ENCODE data around the gene DDA1. TPM values are rescaled to one million over a fixed set of nuclear protein-coding genes. Genes with fewer than 3 reads are reported as not detected.

Gene DDA1
- total and polyA plus RNA-seq, 2 of the 13 experiments (the other 11 are each of a cell fraction or from before 2014, with no cell fraction given), result 24.5 to 26.0 TPM

DNA sequence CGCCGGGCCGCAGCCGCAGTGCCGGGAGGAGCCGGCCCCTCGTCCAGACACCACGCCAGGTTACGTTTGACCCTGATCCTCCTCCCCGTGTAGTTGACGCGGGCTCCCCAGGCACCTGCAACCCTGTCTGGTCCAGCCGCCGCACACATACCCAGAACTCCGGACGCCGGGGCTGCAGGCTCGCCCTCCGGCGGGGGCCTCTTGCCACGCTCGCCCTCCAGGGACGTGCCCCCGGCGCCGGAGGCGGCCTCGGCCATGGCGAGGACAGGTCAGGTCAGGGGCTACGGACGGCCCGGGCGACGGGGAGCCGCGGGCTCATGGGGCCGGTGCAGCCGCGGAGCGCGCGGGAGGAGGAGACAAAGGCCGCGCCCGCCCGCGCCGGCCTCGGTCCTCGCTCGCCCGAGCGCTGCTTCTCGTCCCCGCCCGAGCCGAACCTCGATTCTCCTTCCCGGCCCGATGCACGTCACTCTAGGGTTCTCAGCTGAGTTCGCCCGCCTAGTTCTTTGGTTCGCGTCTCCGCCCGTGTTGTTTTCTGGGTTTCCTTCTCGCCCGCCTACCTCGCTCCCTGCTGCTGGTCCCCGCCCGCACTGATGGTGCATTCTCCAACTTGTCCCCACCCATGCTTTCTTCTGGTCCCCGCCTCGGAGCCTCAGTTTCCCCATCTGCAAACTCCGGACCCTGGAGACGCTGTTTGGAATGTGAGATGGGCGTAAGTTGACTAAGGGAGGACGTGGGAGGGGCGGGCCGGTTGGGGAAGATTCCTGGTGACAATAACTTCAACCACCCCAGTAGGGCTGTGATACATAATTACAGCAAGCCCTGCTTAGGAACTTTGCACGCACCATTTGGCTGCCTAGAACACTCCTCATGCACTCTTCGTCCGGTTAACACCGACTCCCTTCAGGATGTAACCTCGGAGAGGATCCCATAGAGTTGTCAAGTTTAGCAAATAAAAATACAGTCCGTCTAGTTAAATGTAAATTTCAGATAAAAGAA, 25.3 kb downstream of the DDA1 start, which contains the start of gene ANO8 (continued):
- TF ChIP-seq, protein P1, sequence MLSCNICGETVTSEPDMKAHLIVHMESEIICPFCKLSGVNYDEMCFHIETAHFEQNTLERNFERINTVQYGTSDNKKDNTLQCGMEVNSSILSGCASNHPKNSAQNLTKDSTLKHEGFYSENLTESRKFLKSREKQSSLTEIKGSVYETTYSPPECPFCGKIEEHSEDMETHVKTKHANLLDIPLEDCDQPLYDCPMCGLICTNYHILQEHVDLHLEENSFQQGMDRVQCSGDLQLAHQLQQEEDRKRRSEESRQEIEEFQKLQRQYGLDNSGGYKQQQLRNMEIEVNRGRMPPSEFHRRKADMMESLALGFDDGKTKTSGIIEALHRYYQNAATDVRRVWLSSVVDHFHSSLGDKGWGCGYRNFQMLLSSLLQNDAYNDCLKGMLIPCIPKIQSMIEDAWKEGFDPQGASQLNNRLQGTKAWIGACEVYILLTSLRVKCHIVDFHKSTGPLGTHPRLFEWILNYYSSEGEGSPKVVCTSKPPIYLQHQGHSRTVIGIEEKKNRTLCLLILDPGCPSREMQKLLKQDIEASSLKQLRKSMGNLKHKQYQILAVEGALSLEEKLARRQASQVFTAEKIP (CRISPR knock-in tag; IDR thresholded peaks at IDR 0.05; ENCODE audit: borderline replicate concordance), result no peak
- TF ChIP-seq ZNF552 (CRISPR knock-in tag; IDR thresholded peaks at IDR 0.05; ENCODE audit: borderline replicate concordance) (no peak; the same call in 1 of the 2 replicates), ZNF205 (CRISPR knock-in tag; IDR thresholded peaks at IDR 0.05) (no peak), ZNF772 (CRISPR knock-in tag; IDR thresholded peaks at IDR 0.05) (no peak), DNMT3B (CRISPR knock-in tag; conservative IDR thresholded peaks at IDR 0.05) (no peak), AKAP8 (CRISPR knock-in tag; IDR thresholded peaks at IDR 0.05) (no peak), ZFYVE20 (CRISPR knock-in tag; IDR thresholded peaks at IDR 0.05; ENCODE audit: borderline replicate concordance, low read depth) (no peak), HMG20B (CRISPR knock-in tag; conservative IDR thresholded peaks at IDR 0.05) (no peak)
- TF ChIP-seq, protein P2, sequence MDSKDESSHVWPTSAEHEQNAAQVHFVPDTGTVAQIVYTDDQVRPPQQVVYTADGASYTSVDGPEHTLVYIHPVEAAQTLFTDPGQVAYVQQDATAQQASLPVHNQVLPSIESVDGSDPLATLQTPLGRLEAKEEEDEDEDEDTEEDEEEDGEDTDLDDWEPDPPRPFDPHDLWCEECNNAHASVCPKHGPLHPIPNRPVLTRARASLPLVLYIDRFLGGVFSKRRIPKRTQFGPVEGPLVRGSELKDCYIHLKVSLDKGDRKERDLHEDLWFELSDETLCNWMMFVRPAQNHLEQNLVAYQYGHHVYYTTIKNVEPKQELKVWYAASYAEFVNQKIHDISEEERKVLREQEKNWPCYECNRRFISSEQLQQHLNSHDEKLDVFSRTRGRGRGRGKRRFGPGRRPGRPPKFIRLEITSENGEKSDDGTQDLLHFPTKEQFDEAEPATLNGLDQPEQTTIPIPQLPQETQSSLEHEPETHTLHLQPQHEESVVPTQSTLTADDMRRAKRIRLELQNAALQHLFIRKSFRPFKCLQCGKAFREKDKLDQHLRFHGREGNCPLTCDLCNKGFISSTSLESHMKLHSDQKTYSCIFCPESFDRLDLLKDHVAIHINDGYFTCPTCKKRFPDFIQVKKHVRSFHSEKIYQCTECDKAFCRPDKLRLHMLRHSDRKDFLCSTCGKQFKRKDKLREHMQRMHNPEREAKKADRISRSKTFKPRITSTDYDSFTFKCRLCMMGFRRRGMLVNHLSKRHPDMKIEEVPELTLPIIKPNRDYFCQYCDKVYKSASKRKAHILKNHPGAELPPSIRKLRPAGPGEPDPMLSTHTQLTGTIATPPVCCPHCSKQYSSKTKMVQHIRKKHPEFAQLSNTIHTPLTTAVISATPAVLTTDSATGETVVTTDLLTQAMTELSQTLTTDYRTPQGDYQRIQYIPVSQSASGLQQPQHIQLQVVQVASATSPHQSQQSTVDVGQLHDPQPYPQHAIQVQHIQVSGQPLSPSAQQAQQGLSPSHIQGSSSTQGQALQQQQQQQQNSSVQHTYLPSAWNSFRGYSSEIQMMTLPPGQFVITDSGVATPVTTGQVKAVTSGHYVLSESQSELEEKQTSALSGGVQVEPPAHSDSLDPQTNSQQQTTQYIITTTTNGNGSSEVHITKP (CRISPR knock-in tag; IDR thresholded peaks at IDR 0.05; ENCODE audit: low read depth), result no peak
- TF ChIP-seq, protein P3, sequence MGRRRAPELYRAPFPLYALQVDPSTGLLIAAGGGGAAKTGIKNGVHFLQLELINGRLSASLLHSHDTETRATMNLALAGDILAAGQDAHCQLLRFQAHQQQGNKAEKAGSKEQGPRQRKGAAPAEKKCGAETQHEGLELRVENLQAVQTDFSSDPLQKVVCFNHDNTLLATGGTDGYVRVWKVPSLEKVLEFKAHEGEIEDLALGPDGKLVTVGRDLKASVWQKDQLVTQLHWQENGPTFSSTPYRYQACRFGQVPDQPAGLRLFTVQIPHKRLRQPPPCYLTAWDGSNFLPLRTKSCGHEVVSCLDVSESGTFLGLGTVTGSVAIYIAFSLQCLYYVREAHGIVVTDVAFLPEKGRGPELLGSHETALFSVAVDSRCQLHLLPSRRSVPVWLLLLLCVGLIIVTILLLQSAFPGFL (CRISPR knock-in tag; IDR thresholded peaks at IDR 0.05), result no peak
- TF ChIP-seq, protein P4, sequence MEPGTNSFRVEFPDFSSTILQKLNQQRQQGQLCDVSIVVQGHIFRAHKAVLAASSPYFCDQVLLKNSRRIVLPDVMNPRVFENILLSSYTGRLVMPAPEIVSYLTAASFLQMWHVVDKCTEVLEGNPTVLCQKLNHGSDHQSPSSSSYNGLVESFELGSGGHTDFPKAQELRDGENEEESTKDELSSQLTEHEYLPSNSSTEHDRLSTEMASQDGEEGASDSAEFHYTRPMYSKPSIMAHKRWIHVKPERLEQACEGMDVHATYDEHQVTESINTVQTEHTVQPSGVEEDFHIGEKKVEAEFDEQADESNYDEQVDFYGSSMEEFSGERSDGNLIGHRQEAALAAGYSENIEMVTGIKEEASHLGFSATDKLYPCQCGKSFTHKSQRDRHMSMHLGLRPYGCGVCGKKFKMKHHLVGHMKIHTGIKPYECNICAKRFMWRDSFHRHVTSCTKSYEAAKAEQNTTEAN (CRISPR knock-in tag; conservative IDR thresholded peaks at IDR 0.05), result 0 out of 2 replicates have a peak, but pooled peaks have one; percentile 44
- TF ChIP-seq, protein P5, sequence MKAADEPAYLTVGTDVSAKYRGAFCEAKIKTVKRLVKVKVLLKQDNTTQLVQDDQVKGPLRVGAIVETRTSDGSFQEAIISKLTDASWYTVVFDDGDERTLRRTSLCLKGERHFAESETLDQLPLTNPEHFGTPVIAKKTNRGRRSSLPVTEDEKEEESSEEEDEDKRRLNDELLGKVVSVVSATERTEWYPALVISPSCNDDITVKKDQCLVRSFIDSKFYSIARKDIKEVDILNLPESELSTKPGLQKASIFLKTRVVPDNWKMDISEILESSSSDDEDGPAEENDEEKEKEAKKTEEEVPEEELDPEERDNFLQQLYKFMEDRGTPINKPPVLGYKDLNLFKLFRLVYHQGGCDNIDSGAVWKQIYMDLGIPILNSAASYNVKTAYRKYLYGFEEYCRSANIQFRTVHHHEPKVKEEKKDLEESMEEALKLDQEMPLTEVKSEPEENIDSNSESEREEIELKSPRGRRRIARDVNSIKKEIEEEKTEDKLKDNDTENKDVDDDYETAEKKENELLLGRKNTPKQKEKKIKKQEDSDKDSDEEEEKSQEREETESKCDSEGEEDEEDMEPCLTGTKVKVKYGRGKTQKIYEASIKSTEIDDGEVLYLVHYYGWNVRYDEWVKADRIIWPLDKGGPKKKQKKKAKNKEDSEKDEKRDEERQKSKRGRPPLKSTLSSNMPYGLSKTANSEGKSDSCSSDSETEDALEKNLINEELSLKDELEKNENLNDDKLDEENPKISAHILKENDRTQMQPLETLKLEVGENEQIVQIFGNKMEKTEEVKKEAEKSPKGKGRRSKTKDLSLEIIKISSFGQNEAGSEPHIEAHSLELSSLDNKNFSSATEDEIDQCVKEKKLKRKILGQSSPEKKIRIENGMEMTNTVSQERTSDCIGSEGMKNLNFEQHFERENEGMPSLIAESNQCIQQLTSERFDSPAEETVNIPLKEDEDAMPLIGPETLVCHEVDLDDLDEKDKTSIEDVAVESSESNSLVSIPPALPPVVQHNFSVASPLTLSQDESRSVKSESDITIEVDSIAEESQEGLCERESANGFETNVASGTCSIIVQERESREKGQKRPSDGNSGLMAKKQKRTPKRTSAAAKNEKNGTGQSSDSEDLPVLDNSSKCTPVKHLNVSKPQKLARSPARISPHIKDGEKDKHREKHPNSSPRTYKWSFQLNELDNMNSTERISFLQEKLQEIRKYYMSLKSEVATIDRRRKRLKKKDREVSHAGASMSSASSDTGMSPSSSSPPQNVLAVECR (CRISPR knock-in tag; IDR thresholded peaks at IDR 0.05; ENCODE audit: borderline replicate concordance), result peak; percentile 94
- TF ChIP-seq, protein P6, sequence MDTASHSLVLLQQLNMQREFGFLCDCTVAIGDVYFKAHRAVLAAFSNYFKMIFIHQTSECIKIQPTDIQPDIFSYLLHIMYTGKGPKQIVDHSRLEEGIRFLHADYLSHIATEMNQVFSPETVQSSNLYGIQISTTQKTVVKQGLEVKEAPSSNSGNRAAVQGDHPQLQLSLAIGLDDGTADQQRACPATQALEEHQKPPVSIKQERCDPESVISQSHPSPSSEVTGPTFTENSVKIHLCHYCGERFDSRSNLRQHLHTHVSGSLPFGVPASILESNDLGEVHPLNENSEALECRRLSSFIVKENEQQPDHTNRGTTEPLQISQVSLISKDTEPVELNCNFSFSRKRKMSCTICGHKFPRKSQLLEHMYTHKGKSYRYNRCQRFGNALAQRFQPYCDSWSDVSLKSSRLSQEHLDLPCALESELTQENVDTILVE (CRISPR knock-in tag; IDR thresholded peaks at IDR 0.05), result 0 out of 2 replicates have a peak, but pooled peaks have one; percentile 35
